Nephron progenitor cell (in vitro differentiated cells): ENCODE results near the gene P3H2.
A peak's percentile ranks its signal among the peaks of the same experiment; 100 is the strongest.

Experiments
- DNase-seq: peaks from one replicate; pipeline ENCODE4 v3.0.0; 2021
- H3K27ac Mint-ChIP-seq: 2 replicates; pipeline ENCODE4 v1.8.0; 2021; ENCODE audit warnings: mild to moderate bottlenecking, moderate library complexity, mixed read lengths
- H3K27me3 Mint-ChIP-seq: 2 replicates; pipeline ENCODE4 v1.8.0; 2021; ENCODE audit warnings: mild to moderate bottlenecking, low read depth, mixed read lengths; ENCODE audit not compliant: poor library complexity
- H3K36me3 Mint-ChIP-seq: 2 replicates; pipeline ENCODE4 v1.8.0; 2021; ENCODE audit warnings: low read depth, mixed read lengths
- H3K4me1 Mint-ChIP-seq: 2 replicates; pipeline ENCODE4 v1.8.0; 2021; ENCODE audit warnings: mixed read lengths
- H3K4me3 Mint-ChIP-seq: 2 replicates; pipeline ENCODE4 v1.8.0; 2021; ENCODE audit warnings: mild to moderate bottlenecking, moderate library complexity, mixed read lengths
- H3K9me3 Mint-ChIP-seq: 2 replicates; pipeline ENCODE4 v1.8.0; 2021; ENCODE audit warnings: mild to moderate bottlenecking, moderate library complexity, mixed read lengths
- TF ChIP-seq, protein P1 (sequence below): fragments of 200-600 bp; sonication (generic); IDR thresholded peaks from 2 replicates; pipeline ENCODE4 v1.5.0; 2021; ENCODE audit warnings: antibody characterized with exemption

P3H2 gene

DNA sequence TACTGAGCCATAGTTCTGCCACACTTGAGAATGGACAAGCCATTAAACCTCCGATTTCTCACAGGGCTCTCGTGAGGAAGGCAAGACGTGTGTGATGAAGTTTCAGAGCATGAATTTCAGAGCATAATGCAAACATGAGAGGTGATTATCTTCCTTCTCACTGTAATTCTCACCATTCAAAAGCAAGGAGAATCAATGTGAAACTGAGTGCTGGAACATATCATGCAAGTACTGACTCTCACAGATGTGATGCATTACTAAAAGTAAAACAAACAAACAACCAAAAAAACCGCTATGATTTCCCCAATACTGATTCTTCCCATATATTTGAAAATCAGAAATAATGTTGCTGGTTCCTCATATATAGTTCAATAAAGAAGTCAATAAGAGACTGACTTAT lies 23.7 kb downstream of the P3H2 start:
- DNase-seq, result no peak
- TF ChIP-seq, protein P1, sequence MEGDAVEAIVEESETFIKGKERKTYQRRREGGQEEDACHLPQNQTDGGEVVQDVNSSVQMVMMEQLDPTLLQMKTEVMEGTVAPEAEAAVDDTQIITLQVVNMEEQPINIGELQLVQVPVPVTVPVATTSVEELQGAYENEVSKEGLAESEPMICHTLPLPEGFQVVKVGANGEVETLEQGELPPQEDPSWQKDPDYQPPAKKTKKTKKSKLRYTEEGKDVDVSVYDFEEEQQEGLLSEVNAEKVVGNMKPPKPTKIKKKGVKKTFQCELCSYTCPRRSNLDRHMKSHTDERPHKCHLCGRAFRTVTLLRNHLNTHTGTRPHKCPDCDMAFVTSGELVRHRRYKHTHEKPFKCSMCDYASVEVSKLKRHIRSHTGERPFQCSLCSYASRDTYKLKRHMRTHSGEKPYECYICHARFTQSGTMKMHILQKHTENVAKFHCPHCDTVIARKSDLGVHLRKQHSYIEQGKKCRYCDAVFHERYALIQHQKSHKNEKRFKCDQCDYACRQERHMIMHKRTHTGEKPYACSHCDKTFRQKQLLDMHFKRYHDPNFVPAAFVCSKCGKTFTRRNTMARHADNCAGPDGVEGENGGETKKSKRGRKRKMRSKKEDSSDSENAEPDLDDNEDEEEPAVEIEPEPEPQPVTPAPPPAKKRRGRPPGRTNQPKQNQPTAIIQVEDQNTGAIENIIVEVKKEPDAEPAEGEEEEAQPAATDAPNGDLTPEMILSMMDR, result no peak
- Mint-ChIP-seq H3K4me1 (peaks cover 66% of the 10 kb centered on the region), H3K4me3 (no peak overlapping the region), H3K27me3 (no peaks in the 10 kb centered on the region), H3K36me3 (peaks cover 34% of the 10 kb centered on the region), H3K27ac (no peak overlapping the region), H3K9me3 (peaks cover 20% of the 10 kb centered on the region)

DNA sequence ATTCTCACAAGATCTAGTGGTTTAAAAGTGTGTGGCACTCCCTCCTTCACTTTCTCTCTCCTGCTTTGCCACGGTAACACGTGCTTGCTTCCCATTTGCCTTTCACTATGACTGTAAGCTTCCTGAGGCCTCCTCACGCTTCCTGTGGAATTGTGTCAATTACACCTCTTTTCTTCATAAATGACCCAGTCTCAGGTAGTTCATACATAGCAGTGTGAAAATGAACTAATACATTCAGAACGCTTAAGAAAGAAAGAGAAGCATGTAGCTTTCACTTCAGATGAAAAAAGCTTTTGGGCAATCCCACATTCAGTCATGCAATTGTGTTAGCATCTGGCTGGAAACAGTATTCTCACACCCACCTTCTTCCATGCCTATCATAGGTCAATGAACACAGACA lies 24.4 kb downstream of the P3H2 start:
- H3K27ac Mint-ChIP-seq, result peak overlapping the region; percentile 40
- peaks cover 59% of the 10 kb centered on the region for H3K4me1 Mint-ChIP-seq
- H3K36me3 Mint-ChIP-seq, result peaks cover 39% of the 10 kb centered on the region
- H3K4me3 Mint-ChIP-seq, result no peak overlapping the region
- no peak for DNase-seq
- H3K9me3 Mint-ChIP-seq, result peaks cover 20% of the 10 kb centered on the region
- H3K27me3 Mint-ChIP-seq, result no peaks in the 10 kb centered on the region
- TF ChIP-seq, protein P1, result no peak

DNA sequence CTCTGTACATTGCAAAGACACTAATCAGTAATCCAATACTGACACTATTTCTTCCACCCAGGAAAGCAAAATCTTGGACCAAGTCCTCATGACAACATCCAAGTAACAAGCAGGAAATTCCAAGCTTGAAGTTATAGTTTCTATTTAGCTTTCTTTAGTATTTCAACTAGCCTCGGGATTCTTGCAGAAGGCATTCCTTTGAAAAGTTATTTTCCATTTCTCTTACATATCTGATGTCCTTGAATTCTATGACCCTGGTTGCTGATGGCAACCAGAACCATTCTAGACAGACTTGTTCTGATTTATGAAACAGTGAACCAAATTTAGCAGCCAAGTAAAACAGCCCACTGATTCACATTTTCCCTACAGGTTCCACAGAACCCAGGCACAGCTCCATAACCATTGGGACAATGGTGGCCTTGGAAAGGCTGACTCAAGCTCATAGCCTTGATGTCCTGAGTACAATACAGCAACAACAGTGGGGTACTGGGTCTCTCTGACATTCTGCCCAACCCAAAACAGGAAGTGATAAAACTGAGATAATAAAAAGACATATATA lies 26.5 kb downstream of the P3H2 start:
- H3K27me3 Mint-ChIP-seq, result no peaks in the 10 kb centered on the region
- H3K36me3 Mint-ChIP-seq, result peaks cover 52% of the 10 kb centered on the region
- peak overlapping the region; percentile 28 for H3K27ac Mint-ChIP-seq
- H3K4me3 Mint-ChIP-seq, result no peak overlapping the region
- H3K9me3 Mint-ChIP-seq, result peaks cover 27% of the 10 kb centered on the region
- TF ChIP-seq, protein P1, result no peak
- H3K4me1 Mint-ChIP-seq, result peaks cover 49% of the 10 kb centered on the region
- DNase-seq, result no peak

DNA sequence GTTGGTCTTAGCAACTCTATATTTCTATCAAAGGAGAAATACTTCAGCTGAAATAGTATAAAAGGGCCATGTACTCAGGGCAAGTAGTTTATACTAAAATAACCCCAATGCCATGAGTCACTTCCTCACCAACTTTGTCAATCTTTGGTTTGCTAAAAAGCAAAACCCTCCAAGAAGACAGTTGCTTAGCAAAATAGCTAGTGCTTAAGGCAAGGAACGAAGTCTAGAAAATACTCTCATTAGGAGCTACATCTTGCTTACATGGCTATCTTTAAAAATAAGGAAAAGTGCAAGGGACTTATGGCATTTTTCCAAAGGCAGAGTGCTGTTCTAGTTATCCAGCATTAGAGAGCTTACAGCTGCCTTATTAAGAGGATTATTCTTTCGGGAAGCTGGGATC lies 28.4 kb downstream of the P3H2 start:
- H3K4me3 Mint-ChIP-seq, result no peak overlapping the region
- DNase-seq, result no peak
- TF ChIP-seq, protein P1, result no peak
- H3K36me3 Mint-ChIP-seq, result peaks cover 52% of the 10 kb centered on the region
- peaks cover 29% of the 10 kb centered on the region for H3K4me1 Mint-ChIP-seq
- H3K9me3 Mint-ChIP-seq, result peaks cover 30% of the 10 kb centered on the region
- H3K27me3 Mint-ChIP-seq, result no peaks in the 10 kb centered on the region
- H3K27ac Mint-ChIP-seq, result no peak overlapping the region

DNA sequence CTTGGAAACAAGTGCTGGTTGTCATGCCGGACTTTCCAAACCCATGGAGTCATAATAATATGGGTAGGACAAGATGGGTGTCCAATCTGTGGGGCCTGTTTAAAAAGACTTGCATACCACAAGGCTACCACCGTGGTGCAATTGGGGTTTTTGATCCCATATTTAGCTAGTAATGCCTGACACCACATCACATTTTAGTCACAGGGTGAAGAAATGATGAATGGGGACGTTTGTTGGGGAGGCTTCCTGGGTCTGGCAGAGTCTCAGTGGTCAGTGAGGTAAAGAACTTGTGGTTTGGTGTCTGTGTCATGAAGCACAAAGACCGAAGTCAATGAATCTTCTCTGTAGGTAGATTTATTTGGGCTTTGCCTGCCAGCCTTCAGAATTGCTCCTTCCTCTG lies 31.0 kb downstream of the P3H2 start:
- peaks cover 44% of the 10 kb centered on the region for H3K36me3 Mint-ChIP-seq
- peaks cover 34% of the 10 kb centered on the region for H3K4me1 Mint-ChIP-seq
- TF ChIP-seq, protein P1, result no peak
- no peaks in the 10 kb centered on the region for H3K27me3 Mint-ChIP-seq
- no peak for DNase-seq
- peaks cover 26% of the 10 kb centered on the region for H3K9me3 Mint-ChIP-seq
- no peak overlapping the region for H3K4me3 Mint-ChIP-seq
- H3K27ac Mint-ChIP-seq, result no peak overlapping the region

DNA sequence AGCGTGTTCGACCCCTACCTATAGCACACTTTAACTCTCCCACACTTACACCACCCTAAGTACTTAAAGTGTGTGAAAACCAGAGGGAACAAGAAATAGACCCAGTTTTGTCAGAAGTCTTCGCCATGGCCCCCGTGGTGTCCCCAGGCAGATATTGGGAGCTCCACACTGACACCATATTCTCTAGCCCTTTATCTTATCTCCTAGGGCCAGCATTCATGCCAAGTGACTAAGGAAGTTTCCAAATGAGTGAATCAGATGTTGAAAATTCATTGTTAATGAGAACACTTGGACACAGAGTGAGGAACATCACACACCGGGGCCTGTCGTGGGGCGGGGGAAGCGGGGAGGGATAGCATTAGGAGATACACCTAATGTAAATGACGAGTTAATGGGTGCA lies 31.8 kb downstream of the P3H2 start:
- DNase-seq, result no peak
- peak overlapping the region; percentile 3 for H3K27ac Mint-ChIP-seq
- H3K27me3 Mint-ChIP-seq, result no peaks in the 10 kb centered on the region
- H3K4me3 Mint-ChIP-seq, result no peak overlapping the region
- peaks cover 21% of the 10 kb centered on the region for H3K9me3 Mint-ChIP-seq
- TF ChIP-seq, protein P1, result no peak
- H3K4me1 Mint-ChIP-seq, result peaks cover 36% of the 10 kb centered on the region
- H3K36me3 Mint-ChIP-seq, result peaks cover 36% of the 10 kb centered on the region
